HG03565 (cell line): ENCODE measurements around the gene KRT40.

ENCODE experiments used
- ATAC-seq: cut with Tn5 transposase; IDR thresholded peaks from one replicate; pipeline ENCODE4 v1.9.1; 2021; ENCODE audit warnings: mild to moderate bottlenecking, moderate library complexity; ENCODE audit not compliant: unreplicated experiment

Gene KRT40

DNA sequence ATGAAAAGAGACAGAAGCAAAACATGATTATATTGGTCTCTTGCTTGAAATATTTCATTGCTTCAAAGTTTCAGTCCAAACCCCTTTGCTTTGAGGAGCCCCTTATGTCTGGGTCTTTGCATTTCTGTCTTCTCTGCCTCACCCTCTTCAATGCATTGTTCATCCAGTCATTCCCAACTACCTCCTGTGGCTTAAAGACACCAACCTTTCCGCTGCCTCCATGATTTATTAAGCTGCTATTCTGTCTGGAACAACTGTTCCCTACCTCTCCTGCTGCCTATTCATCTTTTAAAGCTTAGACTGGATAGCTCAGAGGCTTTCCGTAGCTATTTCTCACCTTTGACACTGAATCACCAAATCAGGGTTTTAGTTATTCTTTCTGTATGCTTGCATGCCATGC lies 13.2 kb upstream of the KRT40 start:
- ATAC-seq, result no peak

DNA sequence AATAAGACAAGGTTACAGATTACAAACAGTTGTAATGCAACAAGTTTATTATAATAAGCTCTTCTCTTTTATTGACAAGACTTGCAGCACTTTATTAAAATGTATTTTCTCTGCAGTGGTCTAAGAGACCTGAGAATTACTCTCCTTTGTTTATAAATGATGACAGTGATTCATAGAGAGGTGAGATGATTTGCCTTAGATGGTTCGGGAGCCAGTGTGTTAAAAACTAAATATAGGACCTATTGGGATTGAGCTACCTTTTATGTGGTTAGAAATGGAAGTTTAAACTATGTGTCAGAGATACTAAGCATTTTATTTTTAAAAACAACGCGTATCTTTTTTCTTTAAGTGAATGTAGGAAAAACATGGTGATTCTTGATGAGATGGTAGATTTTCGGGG lies 12.7 kb upstream of the KRT40 start:
- no peak for ATAC-seq

DNA sequence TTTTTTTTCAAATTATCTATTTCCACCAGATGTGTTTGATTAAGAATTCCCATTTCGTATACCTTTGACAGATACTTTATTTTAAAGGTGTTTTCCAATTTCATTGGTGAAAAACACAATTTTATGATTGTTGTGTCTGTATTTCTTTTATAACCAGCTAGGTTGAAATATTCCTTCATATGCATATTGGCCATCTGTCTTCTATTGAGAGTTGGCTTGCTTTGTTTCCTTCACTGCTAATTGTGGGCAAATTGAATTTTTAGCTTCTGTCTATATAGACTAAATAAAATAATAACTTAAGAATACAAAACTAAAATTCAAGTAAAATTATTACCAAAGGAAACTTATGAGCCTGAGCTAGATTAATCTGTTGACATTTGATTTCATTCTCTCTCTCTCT lies 11.0 kb upstream of the KRT40 start:
- ATAC-seq, result no peak

DNA sequence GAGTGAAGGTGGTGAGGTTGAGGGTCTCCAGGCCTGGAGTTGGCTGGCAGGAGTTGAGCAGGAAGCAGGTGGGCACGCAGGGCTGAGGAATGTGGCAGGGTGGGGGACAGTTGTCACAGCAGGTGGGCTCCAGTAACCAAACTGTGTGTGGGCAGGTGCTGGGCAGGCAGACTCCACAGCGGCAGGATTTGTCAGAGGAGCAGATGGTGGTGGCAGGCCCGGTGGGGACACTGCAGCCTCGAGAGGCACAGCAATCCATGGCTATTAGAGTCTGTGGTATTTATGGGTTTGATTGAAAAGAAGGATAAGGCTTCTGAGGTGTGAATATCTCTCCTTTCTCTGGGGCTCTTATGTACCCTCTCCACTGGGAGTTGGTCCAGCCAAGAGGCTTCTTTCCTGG lies 9.7 kb upstream of the KRT40 start, which contains the start of gene KRTAP3-3:
TSS of gene KRTAP3-3 (minus strand) at position 326 of the 400 bp plus-strand sequence. CDS start at position 259, 67 bp downstream.
- ATAC-seq, result no peak

DNA sequence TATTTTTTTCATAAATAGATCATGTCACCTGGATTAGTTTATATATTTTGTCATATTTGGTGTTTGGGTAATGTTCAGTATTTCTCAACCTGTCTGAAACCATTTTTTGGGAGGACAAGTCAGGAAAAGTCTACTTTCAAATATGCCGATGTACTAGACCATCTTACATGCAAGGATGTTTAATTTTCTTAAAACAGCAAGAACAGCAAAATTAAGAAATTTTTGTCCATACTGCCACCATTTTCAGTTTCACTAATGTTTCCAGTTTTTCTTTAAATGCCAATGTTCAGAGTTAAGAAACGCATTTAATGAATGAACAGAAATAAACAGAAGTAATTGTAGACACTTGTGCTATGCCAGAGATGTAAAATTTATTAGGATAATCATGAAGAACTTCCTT lies 9.0 kb upstream of the KRT40 start:
- no peak for ATAC-seq

DNA sequence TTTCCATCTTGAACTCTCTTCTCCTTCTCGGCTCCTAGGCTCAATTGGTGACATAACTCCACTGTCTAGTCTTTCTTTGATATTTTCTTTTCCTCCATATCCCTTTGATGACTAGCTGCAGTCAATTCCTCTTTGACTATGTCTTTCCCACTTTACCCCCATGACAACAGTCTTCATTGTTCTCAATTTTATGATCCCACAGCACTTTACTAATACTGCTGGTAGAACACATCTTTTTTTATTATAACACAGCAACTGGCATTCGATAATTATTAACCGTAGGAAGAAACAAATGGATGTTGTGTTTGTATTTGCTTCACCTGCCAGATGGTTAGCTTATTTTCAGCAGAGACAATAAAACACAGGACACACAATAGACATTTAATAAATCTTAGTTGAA lies 8.5 kb upstream of the KRT40 start:
- ATAC-seq, result no peak

DNA sequence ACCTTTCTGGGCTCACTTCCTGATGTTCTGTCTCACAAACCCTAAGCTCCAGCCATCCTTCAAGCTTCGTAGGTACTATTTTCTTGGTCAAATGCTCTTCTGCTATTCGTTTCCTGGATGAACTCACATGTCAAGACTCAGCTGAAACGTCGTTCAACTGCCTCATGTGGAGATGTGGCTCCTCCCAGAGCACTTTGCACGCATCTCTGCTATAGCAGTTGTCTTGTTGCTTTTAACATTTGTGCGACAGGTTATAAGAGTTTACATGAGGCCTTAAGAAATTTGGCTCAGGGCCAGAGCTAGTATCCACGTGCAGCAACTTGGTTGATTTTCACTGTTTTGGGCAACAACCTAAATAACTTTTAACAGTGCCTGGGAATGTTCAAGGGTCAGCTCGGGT lies 2.8 kb upstream of the KRT40 start:
- ATAC-seq, result no peak

DNA sequence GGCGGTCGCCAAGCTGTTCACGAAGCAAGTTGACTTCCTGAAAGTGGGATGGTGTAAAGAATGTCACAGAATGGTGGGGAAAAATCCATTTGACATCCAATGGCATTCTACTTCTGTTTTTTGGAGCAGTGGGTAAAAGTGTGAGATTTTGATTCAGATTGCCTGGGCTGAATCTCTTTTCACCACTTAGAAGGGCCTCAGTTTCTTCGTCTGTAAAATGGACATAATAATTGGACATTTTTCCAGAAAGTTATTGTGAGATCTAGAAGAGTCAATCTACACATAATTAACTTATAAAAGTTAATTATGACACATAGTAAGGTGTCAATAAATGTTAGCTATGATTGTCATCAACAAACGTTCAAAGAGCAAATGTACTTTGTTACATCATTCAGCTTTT lies 3.0 kb downstream of the KRT40 start:
- ATAC-seq, result no peak

DNA sequence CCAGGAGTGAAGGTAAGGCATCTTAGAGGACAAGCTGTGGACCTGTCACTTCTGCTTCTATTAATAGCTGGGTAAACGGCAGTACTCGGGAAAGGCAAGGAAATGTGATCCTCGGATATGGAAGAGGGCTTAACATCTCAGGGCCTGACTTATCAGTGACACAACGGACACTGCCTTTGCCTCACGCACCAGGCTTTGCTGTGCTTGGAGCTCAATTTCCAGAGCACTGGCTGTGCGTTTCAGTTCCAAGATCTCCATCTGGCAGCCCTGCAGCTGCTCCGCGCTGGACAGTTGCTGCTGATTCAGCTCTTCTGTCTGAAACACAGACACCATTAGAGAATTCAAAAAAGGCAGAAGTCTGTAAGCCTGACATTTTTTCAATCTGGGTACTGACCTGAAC lies 3.5 kb downstream of the KRT40 start:
- no peak for ATAC-seq

DNA sequence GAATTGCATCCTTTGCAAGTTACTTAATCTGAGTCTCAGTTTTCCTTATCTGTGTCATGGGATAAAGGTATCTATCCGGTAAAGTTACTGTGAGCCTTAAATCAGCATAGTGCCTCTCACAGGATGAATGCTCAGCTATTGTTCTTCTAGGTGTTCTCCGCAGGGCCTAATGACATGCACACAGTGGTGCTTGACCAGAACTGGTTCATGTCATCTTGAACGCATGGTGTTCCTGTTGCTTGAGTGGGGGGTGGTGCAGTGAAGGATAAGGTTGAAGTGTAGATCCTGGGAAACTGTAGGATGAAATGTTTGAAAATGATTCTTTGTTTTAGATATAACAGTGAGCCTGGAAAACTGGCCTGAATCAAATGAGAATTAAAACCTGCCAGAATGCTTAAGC lies 4.0 kb downstream of the KRT40 start:
- ATAC-seq, result no peak

DNA sequence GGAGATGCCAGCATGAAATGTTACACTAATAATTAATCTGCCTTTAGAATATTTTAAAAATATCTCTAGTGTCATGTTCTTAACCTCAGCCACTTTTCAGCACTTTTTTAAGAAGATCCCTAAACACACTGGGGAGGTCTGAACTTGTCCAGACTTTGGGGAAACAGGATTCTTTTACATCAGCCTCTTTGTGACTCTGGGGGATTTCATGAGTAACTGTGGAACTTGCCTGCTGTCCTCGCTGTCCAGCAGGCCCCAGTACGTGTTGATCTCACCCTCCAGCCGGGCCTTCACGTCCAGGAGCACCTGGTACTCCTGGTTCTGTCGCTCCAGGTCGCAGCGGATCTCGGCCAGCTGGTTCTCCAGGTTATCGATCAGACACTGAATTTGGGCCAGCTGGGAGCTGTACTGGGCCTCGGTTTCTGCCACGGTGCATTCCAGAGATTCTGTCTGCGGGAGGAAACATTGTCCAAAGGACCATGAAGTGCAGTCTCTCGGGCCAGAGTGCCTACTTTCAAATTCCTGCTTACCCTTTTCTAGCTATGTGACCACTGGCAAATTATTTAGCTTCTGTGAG lies 5.5 kb downstream of the KRT40 start:
- no peak for ATAC-seq

DNA sequence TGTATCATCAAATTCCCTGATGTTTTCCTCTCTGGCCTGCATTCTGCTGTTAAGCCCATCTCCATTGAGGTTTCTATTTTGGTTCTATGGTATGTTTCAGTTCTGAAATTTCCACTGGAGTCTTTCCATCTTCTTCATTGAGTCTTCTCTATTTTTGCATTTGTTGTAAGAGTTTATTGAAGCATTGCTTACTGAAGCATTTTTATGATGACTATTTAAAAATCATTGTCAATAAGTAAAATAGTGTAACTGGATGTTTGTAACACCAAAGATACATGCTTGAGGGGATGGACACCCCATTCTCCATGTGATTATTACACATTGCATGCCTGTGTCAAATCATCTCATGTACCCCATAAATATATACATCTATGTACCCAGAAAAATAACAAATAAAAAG lies 8.6 kb downstream of the KRT40 start:
- ATAC-seq, result no peak

DNA sequence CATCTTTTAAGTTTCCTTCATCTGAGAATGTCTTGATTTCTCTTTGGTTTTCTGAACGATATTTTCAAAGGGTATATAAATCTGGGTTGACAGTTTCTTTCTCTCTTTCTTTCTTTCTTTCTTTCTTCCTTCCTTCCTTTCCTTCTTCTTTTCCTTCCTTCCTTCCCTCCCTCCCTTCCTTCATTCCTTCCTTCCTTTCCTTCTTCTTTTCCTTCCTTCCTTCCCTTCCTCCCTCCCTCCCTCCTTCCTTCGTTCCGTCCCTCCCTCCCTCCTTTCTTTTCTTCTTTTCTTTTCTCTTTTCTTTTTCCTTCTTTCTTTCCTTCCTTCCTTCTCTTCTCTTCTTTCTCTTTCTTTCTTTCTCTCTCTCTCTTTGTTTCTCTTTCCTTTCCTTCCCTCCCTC lies 9.8 kb downstream of the KRT40 start:
- no peak for ATAC-seq

DNA sequence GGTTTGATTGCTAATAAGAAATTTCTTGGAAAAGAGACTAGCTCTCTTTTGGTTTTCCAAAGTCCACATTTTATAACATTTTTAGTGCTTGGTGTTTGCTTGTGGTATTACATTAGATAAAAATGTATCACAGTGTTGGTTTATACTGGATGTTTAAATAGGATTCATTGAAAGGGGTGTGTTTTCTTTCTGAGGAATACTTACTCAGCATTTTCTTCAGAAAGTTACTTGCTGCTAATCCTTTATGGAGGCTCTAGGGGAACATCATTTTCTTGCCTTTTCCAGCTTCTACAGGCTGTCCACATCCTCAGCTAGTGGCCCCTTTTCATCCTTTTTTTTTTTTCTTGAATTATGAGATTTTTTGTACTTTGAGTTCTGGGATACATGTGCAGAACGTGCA lies 16.5 kb downstream of the KRT40 start:
- no peak for ATAC-seq

DNA sequence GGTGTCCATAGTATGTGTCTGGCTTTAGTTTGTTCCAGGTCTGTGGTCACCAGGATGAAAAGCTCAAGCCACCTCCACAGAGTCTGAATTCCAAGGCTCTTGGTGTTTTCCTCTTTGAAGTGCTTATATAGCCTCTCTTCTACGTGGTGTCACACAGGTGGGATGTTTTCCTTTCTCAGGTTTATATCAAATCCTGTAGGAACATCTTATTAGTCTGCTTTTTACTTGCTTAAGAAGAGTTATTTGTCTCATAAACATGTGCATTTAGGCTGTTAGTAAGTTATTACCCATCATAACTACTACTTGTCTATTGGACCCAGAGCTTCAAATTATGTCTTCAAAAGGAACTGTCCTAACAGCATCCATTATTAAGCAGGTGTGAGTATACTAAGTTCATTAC lies 17.3 kb downstream of the KRT40 start, which contains the start of gene KRT39:
TSS of gene KRT39 (minus strand) at position 101 of the 400 bp plus-strand sequence. CDS start at position 9, 92 bp downstream.
- no peak for ATAC-seq

DNA sequence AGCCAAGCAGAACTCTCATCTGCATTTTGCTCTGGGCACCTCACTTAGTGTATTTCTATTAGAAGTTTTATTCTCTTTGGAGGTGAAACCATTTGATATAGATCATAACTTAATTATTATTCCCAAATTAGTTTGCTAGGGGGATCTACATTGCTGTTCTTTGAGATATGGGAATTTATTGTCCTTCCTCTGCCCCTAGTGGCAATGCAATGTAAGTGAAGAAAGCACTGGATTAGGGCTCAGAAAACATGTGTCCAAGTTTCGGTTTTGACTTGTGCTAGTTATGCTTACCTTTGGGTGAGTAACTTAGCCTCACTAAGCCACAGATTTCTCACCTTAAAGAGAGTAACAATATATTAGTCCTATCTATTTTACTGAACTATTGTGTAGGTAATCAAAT lies 20.3 kb downstream of the KRT40 start:
- ATAC-seq, result no peak

DNA sequence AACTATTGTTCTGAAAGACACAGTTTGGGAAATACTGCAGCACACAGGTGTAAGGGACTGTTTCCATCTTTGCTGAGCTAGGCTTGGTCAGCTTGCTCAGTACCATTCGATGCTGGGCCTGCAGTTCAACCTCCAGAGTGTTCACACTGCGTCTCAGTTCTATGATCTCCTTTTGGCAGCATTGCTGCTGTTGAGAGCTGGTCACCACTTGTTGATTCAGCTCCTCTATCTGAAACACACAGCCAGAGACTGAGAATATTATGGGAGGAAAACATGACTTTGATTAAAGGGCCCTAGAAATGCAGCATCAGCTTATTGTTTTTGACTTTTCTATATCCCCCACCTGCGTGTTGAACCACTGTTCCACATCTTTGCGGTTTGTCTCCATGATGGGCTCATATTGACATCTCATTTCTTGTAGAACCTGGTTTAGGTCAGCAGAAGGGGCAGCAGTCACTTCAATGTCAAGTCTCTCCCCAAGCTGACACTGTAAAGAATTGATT lies 22.0 kb downstream of the KRT40 start:
- ATAC-seq, result no peak

DNA sequence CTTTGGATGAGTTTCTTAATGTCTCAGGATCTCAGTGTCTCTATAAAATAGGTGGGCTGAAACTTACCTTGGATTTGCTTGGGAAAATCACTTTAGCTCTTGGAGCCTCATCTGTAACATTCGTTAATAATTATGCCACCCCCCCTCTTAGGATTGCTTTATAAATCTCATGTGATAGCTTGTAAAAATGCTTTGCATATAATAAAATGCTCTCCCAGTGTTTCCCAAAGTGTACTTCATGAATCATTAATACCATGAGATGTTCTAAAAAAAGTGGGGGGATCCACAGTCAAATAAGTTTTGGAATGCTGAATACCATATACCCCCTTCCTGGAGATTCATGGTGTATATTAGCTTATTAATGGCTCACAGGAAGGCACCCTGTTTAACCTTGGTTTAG lies 22.5 kb downstream of the KRT40 start:
- ATAC-seq, result no peak

DNA sequence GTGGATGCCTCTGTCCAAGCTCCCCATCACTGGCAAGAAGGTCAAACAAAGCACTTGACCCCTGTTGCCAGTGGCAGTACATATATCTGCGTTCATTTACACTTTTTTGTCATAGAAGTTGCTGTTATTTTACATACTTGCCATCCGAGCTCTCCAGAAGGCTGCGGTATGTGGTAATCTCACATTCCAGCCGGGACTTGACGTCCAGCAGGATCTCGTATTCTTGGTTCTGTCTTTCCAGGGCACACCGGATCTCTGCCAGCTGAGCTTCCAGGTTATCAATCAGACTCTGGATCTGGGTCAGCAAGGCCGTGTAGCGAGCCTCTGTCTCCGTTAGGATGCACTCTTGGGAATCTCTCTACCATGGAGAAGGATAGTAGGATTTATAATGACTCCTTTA lies 24.0 kb downstream of the KRT40 start:
- no peak for ATAC-seq

DNA sequence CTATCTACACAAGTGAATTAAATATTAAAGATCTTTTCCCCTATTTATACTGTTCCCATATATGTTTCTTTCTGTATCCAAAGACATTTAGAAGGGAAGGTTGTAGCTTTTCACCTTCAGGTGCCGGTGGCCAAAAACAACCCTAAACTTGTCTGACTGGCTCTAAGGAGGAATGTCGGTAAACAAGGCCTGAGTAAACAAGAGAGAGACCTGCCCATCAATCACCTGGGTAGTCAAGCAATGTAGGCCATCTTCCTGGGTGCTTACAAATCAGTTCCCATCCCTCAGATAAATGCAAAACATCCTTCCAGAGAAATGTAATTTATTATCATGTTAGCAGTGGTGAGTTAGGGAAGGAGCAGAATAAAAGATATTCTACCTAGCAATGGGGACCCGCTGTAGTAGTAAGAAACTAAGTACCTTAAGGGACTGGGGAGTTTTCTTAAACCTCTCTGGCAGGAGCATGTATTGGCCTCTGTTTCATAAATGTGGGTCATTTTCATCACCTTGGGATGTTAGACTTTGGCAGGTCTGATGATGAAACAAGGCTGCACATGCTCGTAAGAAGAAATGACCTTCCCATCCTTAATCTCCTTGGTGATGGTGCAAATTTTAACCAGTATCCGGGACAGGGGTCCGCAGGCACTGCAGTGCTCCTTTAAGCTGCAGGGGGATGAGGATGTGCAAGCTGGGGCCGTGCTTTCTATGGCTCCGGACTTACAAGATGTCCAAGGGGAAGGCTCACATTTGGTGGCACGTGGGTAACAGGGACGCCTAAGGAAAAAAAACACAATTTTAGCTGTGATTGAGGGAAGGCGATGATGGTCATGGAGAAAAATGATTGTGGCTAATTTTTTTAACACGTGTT lies 25.8 kb downstream of the KRT40 start:
- no peak for ATAC-seq

DNA sequence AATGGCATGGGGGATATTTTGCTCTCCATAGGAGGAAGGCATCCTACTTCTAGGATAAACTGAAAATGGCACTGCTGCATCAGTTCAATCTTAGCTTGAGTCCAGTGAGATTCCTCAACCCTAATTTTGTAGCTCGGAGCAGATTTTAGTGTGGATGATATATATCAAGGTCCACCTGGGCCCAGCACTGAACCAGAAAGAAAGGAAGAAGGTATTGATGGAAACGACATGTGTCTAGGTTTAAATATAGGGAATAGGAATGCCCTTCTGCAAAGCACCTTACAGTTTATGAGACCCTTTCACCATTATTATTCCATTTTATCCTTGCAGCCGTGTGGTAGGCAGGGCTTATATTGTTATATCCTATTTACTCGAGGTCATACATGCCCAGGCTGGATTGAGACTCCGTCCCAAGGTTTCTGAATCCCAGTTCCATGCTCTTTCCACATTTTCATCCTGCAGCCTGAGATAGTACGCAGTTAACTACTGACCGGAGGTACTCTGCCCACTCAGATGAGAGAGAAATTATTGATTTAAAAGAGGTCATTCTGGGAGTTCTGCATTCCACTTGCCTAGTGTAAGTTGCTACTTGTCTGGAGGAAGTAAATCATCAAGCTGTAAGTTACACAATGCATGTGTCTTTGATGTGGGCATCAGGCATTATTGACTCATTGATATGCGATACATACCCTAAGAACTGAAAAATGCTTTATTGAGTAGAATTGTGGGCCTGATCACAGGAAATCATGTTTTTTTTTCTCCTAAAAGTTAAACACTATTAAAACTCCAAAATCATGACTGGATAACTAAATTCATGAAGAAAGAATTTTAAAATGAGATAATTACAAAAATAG lies 27.5 kb downstream of the KRT40 start:
- no peak for ATAC-seq
